Stomach (tissue), 4 donors: ENCODE measurements around the gene ROBO1.

Experiments used
- POLR2A ChIP-seq, 4 donors: fragments of 450-650 bp; IDR thresholded peaks; one replicate each; pipeline ENCODE4 v1.6.1; 2016; ENCODE audit warnings: antibody characterized with exemption in 4 of 4, control low read depth in 2 of 4, mild to moderate bottlenecking in 1 of 4, moderate library complexity in 1 of 4
- TF ChIP-seq, protein P1 (sequence below), 7 experiments: fragments of 450-650 bp in 4 of 7; fragments of 200-600 bp in 3 of 7; sonication (generic) in 3 of 7; IDR thresholded peaks; one replicate each; pipeline ENCODE4 v1.5.1; 2016 to 2019; ENCODE audit warnings: antibody characterized with exemption in 7 of 7, control low read depth in 2 of 7, mild to moderate bottlenecking in 1 of 7

DNA sequence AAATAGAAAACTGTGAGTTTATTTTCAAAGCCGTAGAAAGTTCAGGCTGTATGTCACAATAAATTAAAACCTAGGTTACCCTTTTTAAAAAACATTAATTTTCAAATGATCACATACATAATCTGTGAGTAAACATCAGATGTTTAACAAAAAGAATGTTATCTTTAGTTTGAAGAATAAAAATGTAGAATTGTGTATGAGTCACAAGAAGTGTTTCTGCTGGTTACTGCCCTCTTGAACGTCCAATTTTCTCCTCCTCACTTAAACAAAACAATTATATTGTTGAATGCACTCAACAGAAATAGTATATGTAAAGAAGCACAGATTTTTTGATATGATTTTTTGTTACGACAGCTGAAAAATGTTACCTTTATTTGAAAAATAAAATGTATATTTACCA lies 855.1 kb downstream of the ROBO1 start:
- TF ChIP-seq, protein P1, sequence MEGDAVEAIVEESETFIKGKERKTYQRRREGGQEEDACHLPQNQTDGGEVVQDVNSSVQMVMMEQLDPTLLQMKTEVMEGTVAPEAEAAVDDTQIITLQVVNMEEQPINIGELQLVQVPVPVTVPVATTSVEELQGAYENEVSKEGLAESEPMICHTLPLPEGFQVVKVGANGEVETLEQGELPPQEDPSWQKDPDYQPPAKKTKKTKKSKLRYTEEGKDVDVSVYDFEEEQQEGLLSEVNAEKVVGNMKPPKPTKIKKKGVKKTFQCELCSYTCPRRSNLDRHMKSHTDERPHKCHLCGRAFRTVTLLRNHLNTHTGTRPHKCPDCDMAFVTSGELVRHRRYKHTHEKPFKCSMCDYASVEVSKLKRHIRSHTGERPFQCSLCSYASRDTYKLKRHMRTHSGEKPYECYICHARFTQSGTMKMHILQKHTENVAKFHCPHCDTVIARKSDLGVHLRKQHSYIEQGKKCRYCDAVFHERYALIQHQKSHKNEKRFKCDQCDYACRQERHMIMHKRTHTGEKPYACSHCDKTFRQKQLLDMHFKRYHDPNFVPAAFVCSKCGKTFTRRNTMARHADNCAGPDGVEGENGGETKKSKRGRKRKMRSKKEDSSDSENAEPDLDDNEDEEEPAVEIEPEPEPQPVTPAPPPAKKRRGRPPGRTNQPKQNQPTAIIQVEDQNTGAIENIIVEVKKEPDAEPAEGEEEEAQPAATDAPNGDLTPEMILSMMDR (IDR thresholded peaks at IDR 0.05), result no peak
- TF ChIP-seq POLR2A (IDR thresholded peaks at IDR 0.05), result no peak
